Middle frontal gyrus (tissue), 1 donor: Measurements from ENCODE around the gene COPA.
A peak's percentile ranks its signal among the peaks of the same experiment; 100 is the strongest.

Source experiments
- DNase-seq: peaks from one replicate; pipeline ENCODE4 v3.0.0-alpha.2; 2015; ENCODE audit warnings: low spot score; ENCODE audit errors: extremely low spot score

COPA gene

DNA sequence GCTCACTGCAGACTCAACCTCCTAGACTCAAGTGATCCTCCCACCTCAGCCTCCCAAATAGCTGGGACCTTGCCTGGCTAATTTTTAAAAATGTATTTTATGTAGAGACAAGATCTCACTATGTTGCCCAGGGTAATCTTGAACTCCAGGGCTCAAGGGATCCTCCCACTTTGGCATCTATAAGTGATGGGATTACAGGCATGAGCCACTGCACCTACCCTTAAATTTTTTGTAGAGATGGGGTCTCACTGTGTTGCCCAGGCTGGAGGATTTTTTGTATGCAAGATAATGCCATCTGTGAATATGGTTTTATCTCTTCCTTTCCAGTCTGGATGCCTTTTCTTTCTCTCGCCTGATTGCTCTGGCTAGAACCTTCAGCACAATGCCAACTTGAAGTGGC is 72.0 kb downstream of the COPA start:
- no peak for DNase-seq

GRCh38 chr1:160267284-160267991 is 75.6 kb downstream of the COPA start:
- DNase-seq: no peak

GRCh38 chr1:160264795-160265307 is 78.2 kb downstream of the COPA start:
- DNase-seq: no peak

DNA sequence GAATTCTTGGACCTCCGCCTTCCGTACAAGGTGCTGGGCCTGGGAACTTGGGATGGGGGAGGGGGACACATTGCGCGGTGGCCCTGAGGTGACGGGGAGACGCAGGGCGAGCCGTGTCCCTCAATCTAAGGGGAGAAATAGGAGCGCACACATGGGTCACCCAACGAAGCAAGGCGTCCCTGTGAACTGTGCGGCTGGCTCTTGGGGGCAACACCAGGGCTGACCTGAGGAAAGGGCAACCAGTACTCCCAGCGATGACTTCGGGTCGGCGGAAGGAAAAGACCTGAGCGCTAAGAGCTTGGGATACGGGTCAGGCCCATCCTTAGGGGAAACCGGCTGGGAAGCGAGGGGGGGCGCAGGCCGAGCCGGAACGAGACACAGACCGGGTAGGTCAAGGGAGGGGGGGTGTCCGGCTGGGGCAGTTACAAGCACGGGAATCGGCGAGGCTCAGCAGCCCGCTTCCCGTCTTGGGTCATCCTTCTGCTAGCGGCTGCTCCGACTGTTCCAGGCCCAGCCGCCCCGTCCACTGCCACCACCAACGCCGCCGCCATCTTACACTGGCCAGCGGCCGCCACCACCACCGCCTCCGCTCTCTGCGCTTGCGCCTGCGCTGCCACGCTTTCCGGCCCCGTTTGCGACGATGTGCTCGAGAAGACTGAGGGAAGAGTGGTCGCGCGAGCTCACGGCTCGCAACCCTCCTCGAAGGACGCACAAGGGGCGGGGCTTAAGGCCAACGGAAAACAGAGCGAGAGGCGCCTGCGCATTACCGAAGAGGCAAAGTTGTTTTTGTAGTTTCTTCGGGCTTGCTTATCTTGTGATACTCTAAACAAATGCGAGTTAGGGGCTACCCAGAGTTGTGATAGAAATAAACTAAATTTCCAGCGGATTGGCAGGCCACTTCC is 80.9 kb downstream of the COPA start, which contains the start of gene DCAF8:
Gene DCAF8 (minus strand): TSS at position 657 of the 902 bp plus-strand sequence. CDS start 18,541 bp downstream, outside the sequence.
- DNase-seq: peak; percentile 97

DNA sequence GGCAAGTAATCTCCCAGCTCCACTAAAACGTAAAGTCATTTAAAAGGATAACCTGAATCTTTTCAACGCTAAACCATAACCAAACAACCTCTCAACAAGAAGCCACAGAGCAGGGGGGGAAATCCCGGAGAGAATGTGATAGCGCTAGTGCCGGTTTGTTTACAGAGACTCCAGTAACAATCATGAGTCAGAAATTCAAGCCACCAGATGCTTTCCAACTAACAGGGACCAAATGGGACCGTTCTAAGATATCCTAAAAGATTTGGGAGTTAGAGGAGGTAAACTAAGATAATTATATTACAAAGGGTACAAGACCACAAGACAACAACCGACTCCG is 81.5 kb downstream of the COPA start:
- no peak for DNase-seq

DNA sequence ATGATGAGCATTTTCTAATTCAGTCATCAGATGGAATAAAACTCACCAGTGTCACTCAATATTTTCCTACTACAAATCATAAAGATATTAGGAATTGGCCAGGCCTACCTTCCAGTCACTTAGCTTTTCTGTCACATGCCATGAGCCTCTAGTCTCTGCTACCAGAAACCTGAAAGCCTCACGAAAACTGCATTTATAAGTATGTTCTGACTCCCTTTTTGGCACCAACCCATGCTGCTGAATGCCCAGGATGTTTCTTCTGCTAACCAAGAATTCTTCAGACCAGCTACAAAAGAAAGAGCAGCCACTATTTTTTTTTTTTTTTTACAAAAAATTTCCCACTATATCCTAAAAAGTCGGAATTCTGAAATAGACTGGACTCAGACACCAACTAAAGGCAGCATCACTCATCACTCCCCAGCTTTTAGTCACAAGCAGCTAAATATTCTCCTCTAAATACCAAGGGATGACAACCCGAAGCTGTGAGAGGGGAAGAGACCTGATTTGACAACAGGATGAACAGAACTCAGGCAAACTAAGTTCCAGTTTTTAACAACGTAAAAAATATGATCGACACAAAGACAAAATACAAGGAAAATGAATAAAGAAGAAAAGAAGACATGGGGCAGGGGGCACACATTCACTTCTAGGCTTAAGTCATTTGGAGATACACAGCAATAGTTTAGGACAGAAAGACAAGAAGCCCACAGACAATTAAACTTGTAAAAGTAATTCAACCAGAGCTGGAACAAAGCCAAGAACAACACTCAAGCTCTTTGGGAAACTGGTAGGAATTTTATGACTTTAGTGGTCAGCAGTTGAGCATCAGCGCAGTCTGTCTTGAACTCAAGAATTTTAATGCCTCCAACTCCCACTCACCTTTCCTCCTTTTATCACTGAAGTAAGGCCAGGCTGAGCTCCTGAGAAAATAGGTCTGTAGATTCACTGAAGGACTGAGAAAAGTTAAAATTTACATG is 82.4 kb downstream of the COPA start:
- DNase-seq: no peak

- no peak for DNase-seq
Observed at GRCh38 chr1:160258177-160258798, 84.8 kb downstream of the COPA start.

GRCh38 chr1:160257411-160258015 is 85.5 kb downstream of the COPA start:
- no peak for DNase-seq

GRCh38 chr1:160256396-160257046 is 86.5 kb downstream of the COPA start:
- DNase-seq: no peak

- no peak for DNase-seq
Observed at GRCh38 chr1:160255781-160256300, 87.2 kb downstream of the COPA start.

DNA sequence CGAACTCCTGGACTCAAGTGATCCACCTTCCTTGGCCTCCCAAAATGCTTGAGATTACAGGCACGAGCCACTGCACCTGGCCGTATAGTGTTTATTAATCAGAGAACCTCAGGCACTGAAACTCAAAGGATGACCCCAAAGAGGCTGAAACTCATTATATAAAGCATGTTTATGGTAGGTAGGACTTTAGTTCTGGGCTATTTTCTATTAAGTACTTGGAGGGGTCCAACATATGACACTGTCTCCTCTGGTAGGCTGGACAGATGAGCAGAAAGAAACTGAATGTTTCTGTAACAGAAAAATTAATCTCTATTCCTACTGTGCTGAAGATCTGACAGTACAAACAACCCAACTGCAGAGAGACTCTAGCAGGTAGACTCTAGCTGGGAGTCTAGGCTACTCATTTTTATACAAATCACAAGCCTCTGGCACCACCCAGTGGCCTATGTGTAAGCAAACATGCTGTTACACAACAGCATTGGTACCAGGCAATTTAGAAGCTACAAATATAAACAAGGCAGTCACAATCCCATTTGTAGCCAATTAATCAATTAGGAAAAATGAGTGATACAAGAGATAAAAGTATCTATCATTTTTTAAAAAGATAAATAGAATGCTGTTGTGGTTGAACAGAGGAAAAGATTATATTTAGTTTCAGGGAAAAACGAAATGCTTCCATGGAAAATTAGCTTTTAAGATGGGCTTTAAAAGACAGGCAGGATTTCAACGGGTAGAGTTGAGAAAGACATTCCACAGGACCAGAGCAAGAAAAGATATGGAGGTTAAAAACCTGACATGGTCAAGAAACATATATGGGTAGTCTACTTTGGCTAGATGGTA is 91.1 kb downstream of the COPA start:
- DNase-seq: peak; percentile 71

DNA sequence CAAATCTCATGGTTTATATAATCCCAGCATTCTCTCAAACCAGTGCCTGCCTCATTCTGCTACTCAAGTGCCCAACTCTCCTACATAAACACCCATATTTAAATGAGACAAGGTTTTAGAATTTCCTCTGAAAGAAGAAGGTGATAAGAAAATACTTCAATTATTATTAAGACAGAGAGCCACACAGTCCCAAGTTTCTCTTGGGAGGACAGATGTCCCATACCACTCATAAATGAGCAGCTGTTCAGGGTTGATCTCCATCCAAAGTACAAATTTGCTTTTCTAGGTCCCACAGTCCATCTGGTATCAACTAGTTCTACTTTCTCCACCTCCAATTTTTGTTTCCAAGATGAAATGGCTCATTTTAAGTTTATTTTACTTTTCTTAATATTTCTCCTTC is 92.0 kb downstream of the COPA start:
- DNase-seq: no peak

DNA sequence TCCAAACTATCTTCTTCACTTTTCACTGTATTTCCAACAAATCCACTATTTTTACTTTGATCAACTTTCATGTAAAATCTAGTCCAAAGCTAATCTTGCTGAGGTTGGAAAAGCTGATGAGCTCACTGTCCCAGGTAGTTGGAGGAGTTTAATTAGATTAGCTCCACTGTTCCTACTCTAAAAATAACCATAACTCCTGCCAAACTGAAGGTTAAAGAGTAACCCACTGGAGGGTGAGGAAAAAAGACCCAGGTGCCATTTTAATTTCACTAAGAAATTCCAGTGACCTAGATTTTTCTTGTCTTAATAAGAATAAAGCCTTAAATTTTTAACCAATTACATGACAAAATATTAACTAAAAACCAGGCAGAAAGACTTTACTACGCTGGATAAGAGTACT is 96.0 kb downstream of the COPA start:
- no peak for DNase-seq

- DNase-seq: no peak
Observed at GRCh38 chr1:160245434-160245833, 97.6 kb downstream of the COPA start.

- DNase-seq: no peak
Observed at GRCh38 chr1:160244209-160244608, 98.8 kb downstream of the COPA start.

DNA sequence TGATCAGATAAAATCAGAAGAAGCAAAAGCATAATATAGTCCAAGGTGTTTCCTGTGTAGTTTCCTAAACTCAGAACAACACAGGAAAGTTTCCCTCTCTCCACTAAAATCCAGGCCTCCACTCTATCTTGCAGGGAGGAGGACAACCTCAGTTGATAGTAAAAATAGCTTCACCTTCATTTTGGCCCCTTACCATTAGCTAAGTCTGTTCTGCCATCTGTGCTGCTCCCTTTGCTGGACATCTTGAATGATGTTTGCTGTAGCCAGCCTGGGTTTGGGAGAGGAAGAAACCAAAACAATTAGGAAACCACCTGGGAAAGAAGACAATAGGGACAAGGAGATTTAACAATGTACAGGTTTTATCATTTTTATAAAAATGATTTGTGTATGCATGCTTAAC is 99.3 kb downstream of the COPA start:
- DNase-seq: no peak

DNA sequence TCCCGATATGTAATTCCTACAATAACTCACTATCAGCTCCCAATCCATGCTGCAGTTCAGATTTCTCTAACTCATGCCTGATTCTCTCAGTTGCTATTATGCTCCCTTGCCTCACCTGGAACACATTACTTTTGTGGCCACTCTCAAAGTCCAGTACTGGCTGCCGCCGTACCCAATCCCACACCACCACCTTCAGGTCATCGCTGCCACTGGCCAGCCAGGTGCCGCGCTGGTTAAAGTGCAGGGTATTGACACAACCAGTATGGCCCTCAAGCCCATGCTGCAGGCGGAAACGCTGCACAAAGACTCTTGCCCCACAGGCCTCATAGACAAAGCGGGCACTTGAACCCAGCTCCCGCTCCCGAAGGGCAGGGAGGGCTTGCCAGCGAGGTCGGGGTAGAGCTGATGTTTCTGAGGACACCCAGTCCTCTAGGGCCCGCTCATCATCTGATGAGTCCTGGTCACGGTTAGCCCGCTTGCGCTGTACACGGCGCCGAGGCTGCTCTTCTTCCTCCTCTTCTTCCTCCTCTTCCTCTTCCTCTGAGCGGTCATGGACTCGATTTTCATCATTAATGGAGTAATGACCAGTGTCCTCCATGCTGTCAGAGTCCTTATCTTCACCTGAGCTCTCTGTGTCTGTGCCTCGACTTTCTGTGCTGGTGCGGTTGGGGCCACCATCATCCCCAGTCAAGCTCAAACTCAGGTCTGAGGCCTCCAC is 103.3 kb downstream of the COPA start:
- DNase-seq: no peak
